SK-N-MC (cell line): ENCODE results near the gene CAST.

Experiments used
- DNase-seq: peaks from one replicate; pipeline ENCODE4 v3.0.0-alpha.2; 2011; ENCODE audit warnings: low read depth, low spot score
- H3K27ac ChIP-seq: fragments of 200-600 bp; sonication (generic); 2 replicates; pipeline ENCODE4 v1.5.1; 2016; ENCODE audit warnings: mixed run types
- H3K36me3 ChIP-seq: fragments of 200-600 bp; sonication (generic); 2 replicates; pipeline ENCODE4 v1.6.1; 2017; ENCODE audit warnings: antibody characterized with exemption, low read length, mixed read lengths; ENCODE audit not compliant: insufficient read depth
- H3K4me3 ChIP-seq: fragments of 200-600 bp; sonication (generic); 2 replicates; pipeline ENCODE4 v1.5.1; 2016
- H3K9ac ChIP-seq: fragments of 200-600 bp; sonication (generic); 2 replicates; pipeline ENCODE4 v1.8.0; 2017; ENCODE audit warnings: mixed run types, mixed read lengths; ENCODE audit not compliant: insufficient read length
- H3K9me3 ChIP-seq: fragments of 200-600 bp; sonication (generic); 2 replicates; pipeline ENCODE4 v1.6.1; 2017; ENCODE audit warnings: low read depth, mild to moderate bottlenecking, antibody characterized with exemption, low read length, moderate library complexity, mixed read lengths
- EZH2 ChIP-seq: fragments of 200-600 bp; sonication (generic); IDR thresholded peaks from one replicate; pipeline ENCODE4 v1.6.1; 2017; ENCODE audit warnings: antibody characterized with exemption
- FOXP2 ChIP-seq: optimal IDR thresholded peaks from 2 replicates; pipeline ENCODE3; 2011; ENCODE audit warnings: mild to moderate bottlenecking, moderate library complexity; ENCODE audit not compliant: insufficient read depth; ENCODE audit errors: extremely low read length, control extremely low read depth
- POLR2AphosphoS5 ChIP-seq: IDR thresholded peaks from 2 replicates; pipeline ENCODE4 v1.6.1; 2012; ENCODE audit warnings: mild to moderate bottlenecking, low read depth, low read length, borderline replicate concordance

The CAST gene

DNA sequence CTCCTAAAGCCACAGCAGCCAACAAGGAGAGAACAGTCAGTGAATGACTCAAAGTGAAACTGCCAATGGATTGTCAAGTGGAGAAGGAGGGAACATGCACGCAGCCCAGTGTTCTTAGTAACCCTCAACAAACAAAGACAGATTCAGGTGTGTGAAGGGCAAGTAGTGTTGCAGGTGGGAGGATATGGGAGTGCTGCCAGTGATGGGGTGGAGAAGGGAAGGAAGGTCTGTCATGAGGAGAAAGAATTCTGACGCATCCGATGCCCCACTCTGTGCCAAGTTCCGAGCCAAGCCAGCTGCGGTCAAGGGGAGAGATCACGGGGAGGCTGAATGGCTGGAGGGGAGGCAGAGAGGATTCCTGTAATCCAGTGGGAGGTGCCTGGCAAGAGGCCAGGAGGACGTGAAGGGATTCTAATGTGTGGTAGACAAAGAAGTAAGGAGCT lies 56.5 kb downstream of the CAST start:
- Histone ChIP-seq H3K36me3 (no peaks in the 10 kb centered on the region), H3K9me3 (no peaks in the 10 kb centered on the region), H3K4me3 (no peak overlapping the region), H3K9ac (no peak overlapping the region), H3K27ac (no peak overlapping the region)
- no peak for DNase-seq
- TF ChIP-seq POLR2AphosphoS5 (no peak), EZH2 (no peak), FOXP2 (no peak)

DNA sequence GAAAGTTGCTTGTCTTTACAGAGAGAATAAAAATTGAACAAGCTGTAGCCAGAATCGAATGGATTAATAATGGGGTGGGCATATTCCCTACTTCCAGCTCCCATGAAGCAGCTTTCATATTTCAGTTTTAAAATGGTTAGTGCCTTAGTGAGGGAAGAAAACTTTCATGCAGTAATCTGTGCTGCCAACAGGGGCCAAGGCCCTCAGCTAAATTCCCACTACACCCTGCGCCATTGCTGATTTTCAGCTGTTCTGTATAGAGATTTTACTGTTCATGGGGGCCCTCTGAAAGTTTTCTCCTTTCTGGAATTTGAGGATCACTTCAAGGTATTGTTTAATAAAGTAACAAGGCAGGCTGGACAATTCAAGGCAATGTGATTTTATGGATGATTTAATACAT lies 58.2 kb downstream of the CAST start:
- H3K36me3 ChIP-seq, result no peaks in the 10 kb centered on the region
- DNase-seq, result no peak

GRCh38 chr5:96721351-96721977 lies 59.3 kb downstream of the CAST start:
- Histone ChIP-seq H3K9me3 (no peaks in the 10 kb centered on the region), H3K36me3 (no peaks in the 10 kb centered on the region), H3K9ac (no peak overlapping the region), H3K27ac (no peak overlapping the region), H3K4me3 (no peak overlapping the region)
- no peak for DNase-seq
- no peak for TF ChIP-seq POLR2AphosphoS5
- TF ChIP-seq EZH2, result no peak
- no peak for TF ChIP-seq FOXP2

More for the DNA sequence above, 58.2 kb downstream of the CAST start:
- no peak overlapping the region for H3K9ac ChIP-seq
- TF ChIP-seq POLR2AphosphoS5 (no peak), FOXP2 (no peak), EZH2 (no peak)
- H3K4me3 ChIP-seq, result no peak overlapping the region
- no peak overlapping the region for H3K27ac ChIP-seq
- no peaks in the 10 kb centered on the region for H3K9me3 ChIP-seq

DNA sequence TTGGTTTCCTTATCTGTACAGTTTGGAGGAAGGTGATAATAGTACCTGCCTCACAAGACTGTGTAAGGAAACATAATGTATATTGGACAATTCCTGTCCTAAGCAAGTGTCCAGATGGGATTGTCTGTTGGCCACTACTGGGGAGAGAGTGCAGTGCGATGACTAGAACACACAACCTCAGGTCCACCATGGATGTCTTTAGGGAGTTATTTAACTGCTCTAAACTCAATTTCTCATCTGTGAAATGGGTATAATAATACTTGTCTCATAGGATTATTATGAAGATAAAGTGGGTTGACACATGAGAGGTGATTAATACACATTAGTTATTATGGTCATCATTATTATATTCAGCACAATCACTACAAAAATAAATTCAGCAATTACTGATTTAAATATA lies 63.1 kb downstream of the CAST start:
- Histone ChIP-seq H3K27ac (no peak overlapping the region), H3K36me3 (no peaks in the 10 kb centered on the region), H3K9ac (no peak overlapping the region), H3K9me3 (no peaks in the 10 kb centered on the region), H3K4me3 (no peak overlapping the region)
- TF ChIP-seq FOXP2 (no peak), POLR2AphosphoS5 (no peak), EZH2 (no peak)
- DNase-seq, result no peak

DNA sequence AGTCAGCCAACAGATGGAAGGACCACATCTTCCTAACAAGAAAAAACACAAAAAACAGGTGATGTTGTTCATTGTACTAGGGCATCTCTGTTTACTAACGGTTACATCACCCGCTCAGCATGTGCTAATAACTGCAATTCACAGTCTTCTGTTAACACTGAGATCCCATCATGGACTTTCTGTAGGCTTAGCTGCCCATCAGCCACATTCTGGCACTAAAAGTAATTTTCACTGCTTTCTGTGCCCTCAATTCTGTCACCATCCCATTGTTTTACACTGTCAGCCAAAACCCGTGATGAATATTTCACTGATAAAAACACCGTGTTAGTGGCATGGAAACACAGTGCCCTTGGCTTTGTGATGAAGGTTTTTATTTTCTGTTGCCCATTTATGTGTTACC lies 64.6 kb downstream of the CAST start:
- Histone ChIP-seq H3K27ac (no peak overlapping the region), H3K4me3 (no peak overlapping the region), H3K9ac (no peak overlapping the region), H3K9me3 (no peaks in the 10 kb centered on the region), H3K36me3 (no peaks in the 10 kb centered on the region)
- TF ChIP-seq POLR2AphosphoS5 (no peak), EZH2 (no peak), FOXP2 (no peak)
- no peak for DNase-seq

GRCh38 chr5:96729156-96729555 lies 67.0 kb downstream of the CAST start:
- Histone ChIP-seq H3K9ac (no peak overlapping the region), H3K27ac (no peak overlapping the region), H3K36me3 (no peaks in the 10 kb centered on the region), H3K9me3 (no peaks in the 10 kb centered on the region), H3K4me3 (no peak overlapping the region)
- no peak for DNase-seq
- TF ChIP-seq POLR2AphosphoS5 (no peak), FOXP2 (no peak), EZH2 (no peak)

DNA sequence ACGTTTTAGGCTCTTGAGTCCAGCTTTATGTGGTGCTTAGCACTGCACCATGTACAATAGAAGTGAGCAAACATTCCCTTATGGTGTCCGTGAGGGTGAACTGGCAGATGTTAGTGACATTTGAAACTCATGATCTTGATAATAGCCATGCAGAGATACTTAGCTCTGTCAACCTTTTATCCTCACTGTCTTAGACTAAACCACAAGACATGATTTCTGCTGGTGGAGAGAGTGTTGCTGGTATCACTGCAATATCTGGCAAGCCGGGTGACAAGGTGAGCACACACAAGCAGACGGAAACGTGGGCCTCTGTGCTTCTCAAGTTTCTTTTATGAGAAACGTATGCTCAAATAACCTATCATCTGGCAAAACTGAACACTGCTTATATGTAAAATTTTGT lies 68.4 kb downstream of the CAST start:
- no peaks in the 10 kb centered on the region for H3K36me3 ChIP-seq
- H3K9me3 ChIP-seq, result no peaks in the 10 kb centered on the region
- no peak overlapping the region for H3K27ac ChIP-seq
- no peak overlapping the region for H3K4me3 ChIP-seq
- no peak overlapping the region for H3K9ac ChIP-seq
- DNase-seq, result no peak
- TF ChIP-seq EZH2, result no peak
- TF ChIP-seq FOXP2, result no peak
- TF ChIP-seq POLR2AphosphoS5, result no peak

- Histone ChIP-seq H3K36me3 (peaks cover under 1% of the 10 kb centered on the region; the same call in 1 of the 2 replicates), H3K27ac (no peak overlapping the region), H3K4me3 (no peak overlapping the region), H3K9me3 (no peaks in the 10 kb centered on the region), H3K9ac (no peak overlapping the region)
- no peak for TF ChIP-seq FOXP2
- TF ChIP-seq POLR2AphosphoS5, result no peak
- TF ChIP-seq EZH2, result no peak
- no peak for DNase-seq
Observed at GRCh38 chr5:96733771-96734500, 71.8 kb downstream of the CAST start.

DNA sequence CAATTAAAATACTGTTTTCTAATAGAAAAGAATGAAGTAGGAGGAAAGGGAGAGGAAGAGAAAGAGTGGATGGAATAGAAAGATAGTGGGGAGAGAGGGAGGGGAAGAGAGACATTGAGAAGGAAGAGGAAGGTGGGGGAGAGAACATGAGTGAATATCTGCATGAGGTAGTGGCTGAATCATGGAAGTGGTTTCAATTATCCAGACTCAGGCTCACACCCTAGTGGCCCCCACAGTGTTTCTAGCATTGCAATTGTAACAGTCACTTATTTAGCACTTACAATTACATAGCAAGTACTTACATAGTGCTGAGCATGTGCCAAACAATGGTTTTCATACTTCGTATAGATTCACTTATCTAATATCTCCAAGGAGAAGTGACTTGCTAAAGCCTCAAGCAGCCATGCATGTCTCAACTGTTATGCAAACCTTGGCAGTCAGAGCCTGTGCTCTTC lies 72.7 kb downstream of the CAST start:
- no peak overlapping the region for H3K9ac ChIP-seq
- peaks cover 4% of the 10 kb centered on the region for H3K36me3 ChIP-seq
- no peak overlapping the region for H3K27ac ChIP-seq
- TF ChIP-seq POLR2AphosphoS5 (no peak), EZH2 (no peak), FOXP2 (no peak)
- DNase-seq, result no peak
- H3K4me3 ChIP-seq, result no peak overlapping the region
- no peaks in the 10 kb centered on the region for H3K9me3 ChIP-seq
